T-helper 22 cell (primary cell): ENCODE data around the gene SENP8.
"Not testable (repeated sequence)": the region's sequence is repeated elsewhere in the genome, so short reads cannot be mapped to it uniquely, and the experiment has no call there.

Source experiments
- DNase-seq: peaks from one replicate; pipeline ENCODE4 v3.0.0-alpha.2; 2020; ENCODE audit warnings: low read depth

The SENP8 gene

DNA sequence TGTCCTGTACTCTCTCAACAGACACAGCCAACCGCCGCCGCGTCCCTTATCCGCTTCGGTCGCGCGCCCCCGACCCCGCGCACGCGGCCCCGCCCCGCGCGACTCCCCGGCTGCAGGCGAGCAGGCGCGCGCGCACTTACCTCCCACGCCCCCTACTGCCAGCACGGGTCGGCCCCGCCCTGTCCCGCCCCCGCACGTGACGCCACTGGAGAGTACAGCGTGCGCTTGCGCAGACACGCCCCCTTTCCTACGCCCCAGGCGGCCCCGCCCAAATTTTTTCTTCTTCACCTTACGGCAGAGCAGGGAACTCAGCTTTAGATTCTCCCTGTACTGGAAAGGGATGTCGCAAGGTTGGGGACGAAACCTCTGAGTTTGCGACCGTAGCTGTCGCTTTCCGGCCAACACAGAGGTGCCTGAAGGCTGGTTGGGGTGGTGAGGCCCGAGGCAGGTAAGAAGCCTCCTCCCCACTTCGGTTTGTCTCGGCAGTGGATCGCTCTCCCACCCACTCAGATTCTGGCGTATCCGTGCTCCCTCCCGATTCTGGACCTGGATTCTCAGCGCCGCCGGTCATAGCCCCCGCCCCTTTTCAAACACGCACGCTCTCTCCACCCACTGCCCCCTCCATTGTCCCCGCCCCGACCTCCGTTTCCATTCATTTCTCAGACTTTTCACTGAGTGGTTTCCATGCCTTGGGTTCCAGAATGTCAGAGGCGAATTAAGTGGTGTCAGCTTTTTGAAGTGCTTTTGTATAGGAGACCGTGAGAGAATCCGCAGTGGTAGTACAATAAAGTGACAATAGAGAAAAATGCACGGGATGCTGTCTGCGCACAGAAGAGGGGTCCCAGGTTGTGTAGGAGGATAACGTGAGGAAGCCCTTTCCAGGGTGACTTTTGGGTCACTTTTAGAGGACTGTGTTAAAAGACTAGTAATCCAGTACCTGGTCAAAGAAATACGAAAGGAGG is at the start of gene SENP8, which contains the start of gene MYO9A:
Gene SENP8, plus strand, starts transcription at position 387 of the 962 bp plus-strand sequence. CDS start 21,221 bp downstream, outside the sequence.
Gene MYO9A, minus strand, starts transcription at position 134 of the 962 bp plus-strand sequence. CDS start 71,587 bp downstream, outside the sequence.
- peak; percentile 96 for DNase-seq

DNA sequence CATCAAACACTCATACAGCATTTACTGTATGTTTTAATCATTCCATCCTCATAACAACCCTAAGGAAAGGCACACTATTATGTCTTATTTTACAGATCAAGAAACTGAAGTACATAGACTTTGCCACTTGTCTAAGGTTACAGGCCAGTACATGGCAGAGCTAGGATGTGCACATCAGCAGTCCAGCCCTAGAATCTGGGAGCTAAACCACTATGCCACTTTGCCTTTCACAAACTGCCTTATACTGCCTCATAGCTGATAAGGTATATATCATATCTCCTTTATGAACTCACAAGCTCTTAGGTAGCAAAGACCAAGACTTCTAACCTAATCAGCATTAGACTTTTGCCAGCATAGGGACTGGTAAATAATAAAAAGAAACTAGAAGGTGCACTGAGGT is 49.3 kb upstream of the SENP8 start:
- no peak for DNase-seq

DNA sequence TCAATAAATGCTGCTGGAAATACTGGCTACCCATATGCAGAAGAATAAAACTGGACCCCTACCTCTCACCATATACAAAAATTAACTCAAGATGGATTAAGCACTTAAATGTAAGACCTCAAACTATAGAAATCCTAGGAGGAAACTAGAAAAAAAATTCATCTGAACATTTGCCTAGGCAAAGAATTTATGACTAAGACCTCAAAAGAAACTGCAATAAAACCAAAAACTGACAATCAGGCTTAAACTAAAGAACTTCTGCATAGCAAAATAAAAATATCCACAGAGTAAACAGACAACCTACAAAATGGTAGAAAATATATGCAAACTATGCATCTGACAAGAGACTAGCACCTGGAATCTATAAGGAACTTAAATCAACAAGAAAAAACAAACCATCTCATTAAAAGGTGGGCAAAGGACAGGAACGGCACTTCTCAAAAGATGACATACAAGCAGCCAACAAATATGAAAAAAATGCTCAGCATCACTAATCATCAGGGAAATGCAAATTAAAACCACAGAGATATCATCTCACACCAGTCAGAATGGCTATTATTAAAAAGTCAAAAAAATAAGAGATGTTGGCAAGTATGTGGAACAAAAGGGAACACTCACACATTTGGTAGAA is 47.3 kb upstream of the SENP8 start:
- DNase-seq = no peak

DNA sequence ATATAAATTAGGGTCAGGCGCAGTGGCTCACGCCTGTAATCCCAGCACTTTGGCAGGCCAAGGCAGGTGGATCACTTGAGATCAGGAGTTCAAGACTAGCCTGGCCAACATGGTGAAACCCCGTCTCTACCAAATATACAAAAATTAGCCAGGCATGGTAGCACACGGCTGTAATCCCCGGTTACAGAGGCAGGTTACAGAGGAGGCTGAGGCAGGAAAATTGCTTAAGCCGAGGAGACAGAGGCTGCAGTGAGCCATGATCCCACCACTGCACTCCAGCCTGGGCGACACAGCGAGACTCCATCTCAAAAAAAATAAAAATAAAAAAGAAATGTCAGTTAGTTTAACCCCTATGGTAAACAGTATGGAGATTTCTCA is 46.8 kb upstream of the SENP8 start:
- DNase-seq = not testable (repeated sequence)

DNA sequence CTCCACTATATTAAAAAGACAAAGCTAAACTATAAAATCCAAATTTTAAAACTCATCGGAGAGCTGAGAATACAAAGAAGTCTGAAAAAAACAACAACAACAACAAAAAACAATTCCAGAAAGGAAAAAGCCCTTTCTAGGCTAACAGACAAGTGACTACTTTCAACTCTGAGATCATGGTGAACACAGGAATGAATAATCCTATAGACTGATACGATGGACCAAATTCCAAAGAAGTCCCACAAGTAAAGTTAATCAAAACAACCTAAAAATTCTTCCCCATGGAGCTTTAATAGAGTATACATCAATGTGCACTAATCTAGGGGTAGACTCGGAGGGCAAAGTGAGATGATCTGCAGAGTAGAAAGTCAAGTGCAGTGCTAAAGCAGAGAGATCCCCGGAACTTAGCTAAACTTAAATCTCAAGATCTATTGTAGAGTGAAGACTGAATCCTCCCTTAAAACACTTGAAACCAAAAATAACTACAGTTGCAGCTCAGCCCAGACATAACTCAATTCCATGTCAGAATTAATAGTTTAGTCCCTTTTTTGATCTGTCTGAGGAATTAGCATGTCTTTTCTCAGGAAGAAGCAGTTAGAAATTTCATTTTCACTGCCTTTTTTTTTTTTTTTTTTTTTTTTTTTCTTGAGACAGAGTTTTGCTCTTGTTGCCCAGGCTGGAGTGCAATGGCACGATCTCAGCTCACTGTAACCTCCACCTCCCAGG is 43.7 kb upstream of the SENP8 start:
- no peak for DNase-seq

DNA sequence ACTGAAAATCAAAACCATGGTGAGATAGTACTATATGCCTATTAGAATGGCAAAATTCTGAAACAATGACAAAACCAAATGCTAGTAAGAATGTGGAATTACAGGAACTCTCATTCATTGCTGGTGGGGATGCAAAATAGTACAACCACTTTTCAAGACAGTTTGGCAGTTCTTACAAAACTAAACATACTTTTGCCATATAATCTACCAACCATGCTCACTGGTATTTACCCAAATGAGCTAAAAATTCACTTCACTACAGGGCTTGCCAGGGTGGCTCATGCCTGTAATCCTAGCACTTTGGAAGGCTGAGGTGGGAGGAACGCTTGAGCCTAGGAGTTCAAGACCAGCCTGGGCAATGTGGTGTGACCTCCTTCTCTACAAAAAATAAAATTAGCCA is 40.3 kb upstream of the SENP8 start:
- no peak for DNase-seq

DNA sequence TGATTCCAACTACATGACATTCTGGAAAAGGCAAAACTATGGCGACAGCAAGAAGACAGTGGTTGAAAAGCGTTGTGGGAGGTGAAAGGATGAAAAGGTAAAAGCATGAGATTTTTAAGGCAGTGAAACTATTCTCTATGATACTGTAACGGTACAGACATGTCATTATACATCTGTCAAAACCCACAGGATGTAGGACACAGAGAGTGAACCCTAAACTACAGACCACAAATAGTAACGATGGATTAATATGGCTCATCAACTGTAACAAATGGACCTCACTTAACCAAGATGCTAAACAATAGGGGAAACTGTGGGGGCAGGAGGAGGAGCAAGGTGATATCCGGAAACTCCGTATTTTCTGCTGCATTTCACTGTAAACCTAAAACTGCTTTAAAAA is 39.3 kb upstream of the SENP8 start:
- no peak for DNase-seq

DNA sequence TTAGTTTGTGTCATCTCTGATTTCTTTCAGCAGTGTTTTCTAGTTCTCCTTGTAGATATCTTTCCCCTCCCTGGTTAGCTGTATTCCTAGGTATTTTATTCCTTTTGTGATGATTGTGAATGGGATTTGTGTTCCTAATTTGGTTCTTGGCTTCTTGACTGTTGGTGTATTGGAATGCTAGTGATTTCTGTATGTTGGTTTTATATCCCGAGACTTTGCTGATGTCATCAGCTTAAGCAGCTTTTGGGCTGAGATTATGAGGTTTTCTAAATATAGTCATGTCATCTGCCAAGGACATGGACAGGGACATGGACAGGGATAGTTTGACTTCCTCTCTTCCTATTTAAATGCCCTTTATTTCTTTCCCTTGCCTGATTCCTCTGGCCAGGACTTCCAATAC is 36.0 kb upstream of the SENP8 start:
- no peak for DNase-seq

DNA sequence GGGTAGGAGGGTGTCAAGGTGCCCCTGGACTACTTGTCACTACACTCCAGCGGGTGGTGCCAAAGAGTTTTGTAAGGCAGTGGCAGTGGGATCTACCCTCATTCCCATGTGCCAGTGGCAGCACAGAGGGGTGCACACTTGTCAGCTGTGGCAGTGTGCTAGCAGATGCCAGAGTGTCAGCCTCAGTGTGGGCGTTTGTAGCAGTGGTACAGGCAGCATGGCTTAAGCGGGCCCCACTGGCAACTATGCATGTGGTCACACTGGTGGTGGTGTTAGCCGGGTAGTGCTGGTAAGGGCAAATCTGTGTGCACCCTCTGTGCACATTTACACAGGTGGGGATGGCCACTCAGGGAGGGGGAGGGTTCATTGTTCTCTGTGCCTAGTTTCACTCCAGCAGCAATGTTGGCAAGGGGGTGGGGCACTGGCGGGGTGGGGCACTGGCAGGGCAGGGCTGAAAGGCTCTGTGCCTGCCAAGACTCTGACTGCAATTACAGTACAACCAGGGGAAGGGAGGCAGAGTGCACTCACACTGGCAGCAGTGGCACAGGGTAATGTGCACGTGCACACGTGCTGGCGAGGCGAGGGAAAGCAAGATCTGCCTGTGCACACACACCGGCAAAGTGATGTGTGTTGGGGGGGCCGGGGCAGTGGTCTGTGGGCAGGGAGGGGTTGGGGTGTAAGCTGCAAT is 32.0 kb upstream of the SENP8 start:
- no peak for DNase-seq

DNA sequence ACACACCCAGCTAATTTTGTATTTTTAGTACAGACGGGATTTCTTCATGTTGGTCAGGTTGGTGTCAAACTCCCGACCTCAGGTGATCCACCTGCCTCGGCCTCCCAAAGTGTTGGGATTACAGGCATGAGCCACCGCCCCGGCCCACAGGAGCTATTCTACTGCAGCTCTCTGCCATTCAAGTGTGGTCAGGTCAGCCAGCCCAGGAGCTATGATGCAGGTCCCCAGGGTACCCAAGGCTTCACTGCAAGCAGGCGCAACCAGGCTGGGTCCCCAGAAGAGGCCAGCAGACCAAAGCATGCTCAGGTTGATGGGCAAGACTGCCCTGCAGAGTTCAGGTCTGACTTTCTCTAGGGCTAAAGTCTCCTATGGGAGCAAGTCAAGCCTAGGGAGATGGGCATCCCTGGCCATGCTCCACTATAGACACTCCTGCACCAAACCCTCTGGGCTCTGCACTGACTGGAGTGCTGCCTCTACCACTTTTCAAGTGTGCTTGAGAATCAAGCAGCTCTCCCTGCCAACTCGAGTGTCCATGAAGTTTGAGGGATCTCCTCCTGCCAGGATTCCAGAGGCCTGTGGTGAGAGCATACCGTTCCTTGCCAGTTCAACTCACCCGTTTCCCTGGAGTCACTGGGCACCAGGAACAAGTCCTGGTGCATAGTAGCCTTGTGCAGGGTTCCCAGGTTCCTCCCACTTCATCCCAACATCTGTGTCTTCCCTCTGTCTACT is 31.1 kb upstream of the SENP8 start:
- DNase-seq = no peak

DNA sequence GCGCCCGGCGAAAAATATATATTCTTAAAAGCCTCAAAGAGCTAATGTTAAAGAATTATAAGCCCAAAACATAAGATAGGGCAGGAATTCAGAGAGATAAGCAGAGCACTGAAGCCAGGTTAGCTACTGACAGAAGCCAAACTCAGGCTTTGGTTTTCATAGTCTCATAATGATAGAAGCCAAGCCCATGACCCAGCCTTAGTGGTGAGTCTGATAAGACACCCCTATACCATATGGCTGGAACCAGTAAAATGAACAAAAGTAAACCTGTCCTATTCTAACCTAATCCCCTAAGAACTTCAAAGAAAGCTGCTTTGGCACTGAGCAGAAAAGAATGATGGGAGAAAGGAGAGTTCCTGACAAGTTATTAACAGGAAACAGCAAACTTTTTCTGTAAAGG is 26.2 kb upstream of the SENP8 start:
- no peak for DNase-seq

DNA sequence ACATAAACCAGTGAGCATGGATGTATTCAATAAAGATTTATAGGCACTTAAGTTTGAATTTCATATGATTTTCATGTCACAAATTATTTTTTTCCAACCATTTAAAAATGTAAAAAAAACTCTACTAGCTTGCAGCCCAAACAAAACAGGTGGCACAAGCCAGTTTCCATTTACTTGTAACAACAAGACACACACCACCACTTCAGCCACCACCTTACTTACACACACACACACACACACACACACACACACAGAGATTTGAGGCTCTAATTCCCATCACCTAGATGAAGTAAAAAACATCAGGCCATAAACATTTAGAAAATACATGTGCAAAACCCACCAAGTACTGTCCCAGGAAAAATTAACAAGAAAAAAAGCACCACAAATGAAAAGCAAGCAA is 25.5 kb upstream of the SENP8 start:
- DNase-seq = no peak

DNA sequence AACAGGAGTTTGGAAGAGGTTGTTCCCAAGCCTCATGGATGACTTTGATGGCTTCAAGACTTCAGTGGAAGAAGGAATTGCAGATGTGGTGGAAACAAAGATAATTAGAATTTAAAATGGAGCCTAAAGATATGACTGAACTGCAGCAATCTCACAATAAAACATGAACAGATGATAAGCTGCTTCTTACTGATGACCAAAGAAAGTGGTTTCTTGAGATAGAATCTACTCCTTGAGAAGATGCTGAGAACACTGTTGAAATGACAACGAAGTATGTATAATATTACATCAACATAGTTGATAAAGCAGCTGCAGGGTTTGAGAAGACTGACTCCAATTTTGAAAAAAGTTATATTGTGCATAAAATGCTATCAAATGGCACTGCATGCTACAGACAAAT is 21.4 kb upstream of the SENP8 start:
- no peak for DNase-seq

DNA sequence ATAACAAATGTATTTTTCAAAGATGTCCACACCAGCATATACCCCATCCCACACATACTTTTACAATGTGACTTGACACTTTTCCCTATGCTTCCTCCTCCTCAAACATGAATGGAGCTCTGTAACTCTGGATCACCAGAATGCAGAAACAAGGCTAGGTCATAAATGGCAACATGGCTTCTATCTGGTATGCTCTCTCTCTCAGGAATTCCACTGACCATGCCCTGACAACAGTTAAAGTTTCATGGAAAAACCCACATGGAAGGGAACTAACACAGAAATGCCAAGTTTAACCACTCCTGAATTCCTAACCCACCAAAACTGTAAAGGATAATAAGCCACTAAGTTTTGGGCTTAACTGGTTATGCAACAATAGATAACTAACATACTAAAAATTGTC is 20.2 kb upstream of the SENP8 start:
- no peak for DNase-seq

DNA sequence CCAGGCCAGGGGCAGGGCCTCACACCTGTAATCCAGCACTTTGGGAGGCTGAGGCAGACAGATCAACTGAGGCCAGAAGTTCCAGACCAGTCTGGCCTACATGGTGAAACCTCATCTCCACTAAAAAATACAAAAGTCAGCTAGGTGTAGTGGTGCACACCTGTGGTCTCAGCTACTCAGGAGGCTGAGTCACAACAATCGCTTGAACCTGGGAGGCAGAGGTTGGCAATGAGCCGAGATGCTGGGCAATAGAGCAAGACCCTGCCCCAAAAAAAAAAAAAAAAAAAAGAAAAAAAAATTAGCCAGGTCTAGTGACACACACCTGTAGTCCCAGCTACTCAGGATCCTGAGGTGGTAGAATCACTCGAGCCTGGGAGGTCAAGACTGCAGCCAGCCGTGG is 19.0 kb upstream of the SENP8 start:
- no peak for DNase-seq

DNA sequence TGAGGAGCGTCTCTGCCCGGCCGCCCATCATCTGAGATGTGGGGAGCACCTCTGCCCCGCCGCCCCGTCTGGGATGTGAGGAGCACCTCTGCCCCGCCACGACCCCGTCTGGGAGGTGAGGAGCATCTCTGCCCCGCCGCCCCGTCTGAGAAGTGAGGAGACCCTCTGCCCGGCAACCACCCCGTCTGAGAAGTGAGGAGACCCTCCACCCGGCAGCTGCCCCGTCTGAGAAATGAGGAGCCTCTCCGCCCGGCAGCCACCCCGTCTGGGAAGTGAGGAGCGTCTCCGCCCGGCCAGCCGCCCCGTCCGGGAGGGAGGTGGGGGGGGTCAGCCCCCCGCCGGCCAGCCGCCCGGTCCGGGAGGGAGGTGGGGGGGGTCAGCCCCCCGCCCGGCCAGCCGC is 17.7 kb upstream of the SENP8 start:
- DNase-seq = not testable (repeated sequence)

DNA sequence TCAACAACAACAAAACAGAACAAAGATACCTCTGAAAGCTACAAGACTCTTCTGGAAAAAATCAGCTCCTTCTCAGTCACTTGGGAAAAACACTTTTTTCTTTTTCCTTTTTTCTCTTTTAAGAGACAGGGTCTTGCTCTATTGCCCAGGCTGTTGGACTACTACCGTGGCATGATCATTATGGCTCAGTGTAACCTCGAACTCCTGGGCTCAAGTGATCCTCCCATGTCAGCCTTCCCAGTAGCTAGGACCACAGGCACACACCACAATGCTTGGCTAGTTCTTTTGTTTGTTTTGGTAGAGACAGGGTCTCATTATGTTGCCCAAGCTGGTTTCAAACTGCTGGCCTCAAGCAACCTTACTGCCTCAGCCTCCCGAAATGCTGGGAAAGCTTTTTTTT is 13.1 kb upstream of the SENP8 start:
- DNase-seq = no peak

DNA sequence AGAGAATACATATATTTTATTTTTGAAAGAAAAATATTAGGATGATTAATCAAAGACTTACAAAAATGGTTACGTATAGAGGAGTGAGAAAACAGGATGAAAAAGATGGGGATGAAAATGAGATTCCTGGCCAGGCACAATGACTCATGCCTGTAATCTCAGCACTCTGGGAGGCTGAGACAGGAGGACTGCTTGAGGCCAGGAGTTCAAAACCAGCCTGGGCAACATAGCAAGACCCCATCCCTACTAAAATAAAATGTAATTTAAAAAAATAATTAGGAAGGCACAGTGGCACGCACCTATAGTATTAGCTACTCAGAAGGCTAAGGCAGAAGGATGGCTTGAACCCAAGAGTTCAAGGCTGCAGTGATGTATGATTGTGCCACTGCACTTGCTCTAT is 12.1 kb upstream of the SENP8 start:
- DNase-seq = no peak

DNA sequence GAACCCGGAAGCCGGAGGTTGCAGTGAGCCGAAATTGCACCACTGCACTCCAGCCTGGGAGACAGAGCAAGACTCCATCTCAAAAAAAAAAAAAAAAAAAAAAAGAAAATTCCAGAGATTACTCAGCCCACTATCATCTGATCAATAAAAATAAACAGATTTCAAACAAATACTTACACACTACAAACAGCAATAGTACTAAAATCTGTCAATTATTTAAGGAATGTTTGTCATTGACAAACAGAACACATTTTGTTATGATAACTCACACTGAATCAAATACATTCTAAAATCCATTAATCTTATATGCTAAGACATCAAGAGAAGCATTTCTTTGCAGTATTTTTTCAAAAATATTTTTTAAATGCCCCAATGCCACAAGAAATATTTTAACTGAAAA is 7.8 kb upstream of the SENP8 start:
- no peak for DNase-seq

DNA sequence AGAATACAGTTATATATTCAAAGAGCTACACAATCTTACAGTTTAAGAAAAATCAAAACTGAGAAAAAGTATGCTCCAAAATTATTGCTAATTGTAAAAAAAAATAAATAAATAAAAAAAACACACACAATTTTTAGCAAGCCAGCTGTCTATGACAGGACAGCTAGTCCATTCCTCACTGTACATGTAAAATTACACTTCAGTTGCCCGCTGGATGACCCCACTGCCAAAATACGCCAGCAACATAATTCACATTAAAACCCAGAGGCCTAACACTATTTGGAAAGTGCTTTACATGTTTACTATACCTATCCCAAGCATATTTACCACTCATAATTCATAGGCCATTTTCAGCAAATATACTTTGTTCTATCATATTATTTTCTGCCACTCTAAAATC is 6.1 kb upstream of the SENP8 start:
- DNase-seq = no peak

DNA sequence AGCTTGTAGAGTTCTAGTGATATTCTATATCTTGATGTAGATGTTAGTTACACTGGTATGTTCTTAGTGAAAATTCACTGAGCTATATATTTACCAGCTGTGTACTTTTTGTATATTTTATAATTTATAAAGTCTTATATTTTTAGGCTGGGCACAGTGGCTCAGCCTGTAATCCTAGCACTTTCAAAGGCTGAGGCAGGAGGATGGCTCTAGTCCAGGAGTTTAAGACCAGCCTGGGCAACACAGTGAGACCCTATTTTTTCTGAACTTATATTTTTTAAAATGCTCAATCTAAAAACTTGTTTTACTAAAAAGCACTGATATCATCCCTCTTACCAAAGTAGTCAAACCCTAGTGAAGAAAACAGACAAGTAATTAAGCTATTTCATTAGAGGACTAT is 5.4 kb upstream of the SENP8 start:
- no peak for DNase-seq
